Mucosa of stomach (tissue), 1 donor: Measurements from ENCODE around the gene VPS41.

Experiments
- H3K27me3 ChIP-seq: one replicate; pipeline ENCODE4 v1.7.0; 2013; ENCODE audit warnings: mild to moderate bottlenecking, low read length; ENCODE audit not compliant: control insufficient read depth, insufficient read depth
- H3K36me3 ChIP-seq: one replicate; pipeline ENCODE4 v1.7.0; 2013; ENCODE audit warnings: low read length; ENCODE audit not compliant: control insufficient read depth, insufficient read depth
- H3K4me1 ChIP-seq: one replicate; pipeline ENCODE4 v1.7.0; 2013; ENCODE audit warnings: mild to moderate bottlenecking, low read length; ENCODE audit not compliant: control insufficient read depth, insufficient read depth
- H3K4me3 ChIP-seq: one replicate; pipeline ENCODE4 v1.7.0; 2013; ENCODE audit warnings: low read length
- H3K9ac ChIP-seq: one replicate; pipeline ENCODE4 v1.7.0; 2013; ENCODE audit warnings: mild to moderate bottlenecking, low read length, moderate library complexity
- H3K9me3 ChIP-seq: one replicate; pipeline ENCODE4 v1.7.0; 2013; ENCODE audit warnings: mild to moderate bottlenecking, low read length, moderate library complexity; ENCODE audit not compliant: control insufficient read depth
- donor health status: Pancreatic carcinoma.

VPS41 gene

GRCh38 chr7:38825721-38826440, 83.1 kb downstream of the VPS41 start:
- no peaks in the 10 kb centered on the region for H3K36me3 ChIP-seq

GRCh38 chr7:38824948-38825347, 84.0 kb downstream of the VPS41 start:
- no peak overlapping the region for H3K4me3 ChIP-seq
- no peak overlapping the region for H3K9ac ChIP-seq
- H3K4me1 ChIP-seq = peaks cover 5% of the 10 kb centered on the region
- H3K9me3 ChIP-seq = no peaks in the 10 kb centered on the region
- H3K27me3 ChIP-seq = no peaks in the 10 kb centered on the region
- H3K36me3 ChIP-seq = no peaks in the 10 kb centered on the region

More at GRCh38 chr7:38825721-38826440, 83.1 kb downstream of the VPS41 start:
- Histone ChIP-seq H3K4me3 (no peak overlapping the region), H3K9me3 (no peaks in the 10 kb centered on the region), H3K9ac (no peak overlapping the region), H3K4me1 (peaks cover 9% of the 10 kb centered on the region), H3K27me3 (no peaks in the 10 kb centered on the region)

- Histone ChIP-seq H3K9me3 (no peaks in the 10 kb centered on the region), H3K36me3 (no peaks in the 10 kb centered on the region), H3K27me3 (no peaks in the 10 kb centered on the region)
Observed at GRCh38 chr7:38822549-38822948, 86.4 kb downstream of the VPS41 start.

DNA sequence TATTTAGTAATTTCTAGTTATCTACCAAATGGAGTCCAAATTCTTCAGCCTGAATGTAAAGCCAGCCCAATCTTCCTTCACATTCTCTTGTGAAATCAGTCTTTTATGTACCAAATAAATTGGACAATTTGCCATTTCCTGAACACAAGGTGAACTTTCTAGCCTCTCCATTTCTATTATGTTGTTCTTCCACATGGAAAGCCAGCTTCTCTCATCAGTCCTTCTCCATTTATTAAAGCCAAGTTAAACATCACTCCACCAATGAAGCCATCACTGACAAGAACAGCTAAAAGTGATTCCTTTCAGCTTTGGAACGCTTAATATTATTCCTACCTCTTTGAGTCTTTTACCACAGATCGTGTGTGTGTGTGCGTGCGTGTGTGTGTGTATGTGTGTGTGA, 88.4 kb downstream of the VPS41 start:
- Histone ChIP-seq H3K27me3 (no peaks in the 10 kb centered on the region), H3K4me3 (no peak overlapping the region), H3K36me3 (no peaks in the 10 kb centered on the region), H3K4me1 (no peaks in the 10 kb centered on the region), H3K9me3 (no peaks in the 10 kb centered on the region), H3K9ac (no peak overlapping the region)

More at GRCh38 chr7:38822549-38822948, 86.4 kb downstream of the VPS41 start:
- Histone ChIP-seq H3K4me1 (peaks cover 5% of the 10 kb centered on the region), H3K9ac (no peak overlapping the region), H3K4me3 (no peak overlapping the region)

GRCh38 chr7:38819463-38819862, 89.5 kb downstream of the VPS41 start:
- no peaks in the 10 kb centered on the region for H3K9me3 ChIP-seq
- H3K9ac ChIP-seq = no peak overlapping the region
- H3K27me3 ChIP-seq = no peaks in the 10 kb centered on the region
- no peaks in the 10 kb centered on the region for H3K4me1 ChIP-seq
- H3K36me3 ChIP-seq = no peaks in the 10 kb centered on the region
- no peak overlapping the region for H3K4me3 ChIP-seq

GRCh38 chr7:38817526-38817925, 91.5 kb downstream of the VPS41 start:
- no peaks in the 10 kb centered on the region for H3K27me3 ChIP-seq
- H3K4me3 ChIP-seq = no peak overlapping the region
- H3K9me3 ChIP-seq = no peaks in the 10 kb centered on the region
- H3K9ac ChIP-seq = no peak overlapping the region
- H3K4me1 ChIP-seq = no peaks in the 10 kb centered on the region
- H3K36me3 ChIP-seq = no peaks in the 10 kb centered on the region

GRCh38 chr7:38813768-38814167, 95.2 kb downstream of the VPS41 start:
- Histone ChIP-seq H3K4me3 (no peak overlapping the region), H3K9ac (no peak overlapping the region), H3K9me3 (no peaks in the 10 kb centered on the region), H3K36me3 (no peaks in the 10 kb centered on the region), H3K27me3 (no peaks in the 10 kb centered on the region), H3K4me1 (no peaks in the 10 kb centered on the region)

GRCh38 chr7:38806912-38807311, 102.1 kb downstream of the VPS41 start:
- no peak overlapping the region for H3K4me3 ChIP-seq
- no peaks in the 10 kb centered on the region for H3K36me3 ChIP-seq
- no peaks in the 10 kb centered on the region for H3K4me1 ChIP-seq
- no peaks in the 10 kb centered on the region for H3K27me3 ChIP-seq
- no peak overlapping the region for H3K9ac ChIP-seq
- no peaks in the 10 kb centered on the region for H3K9me3 ChIP-seq

DNA sequence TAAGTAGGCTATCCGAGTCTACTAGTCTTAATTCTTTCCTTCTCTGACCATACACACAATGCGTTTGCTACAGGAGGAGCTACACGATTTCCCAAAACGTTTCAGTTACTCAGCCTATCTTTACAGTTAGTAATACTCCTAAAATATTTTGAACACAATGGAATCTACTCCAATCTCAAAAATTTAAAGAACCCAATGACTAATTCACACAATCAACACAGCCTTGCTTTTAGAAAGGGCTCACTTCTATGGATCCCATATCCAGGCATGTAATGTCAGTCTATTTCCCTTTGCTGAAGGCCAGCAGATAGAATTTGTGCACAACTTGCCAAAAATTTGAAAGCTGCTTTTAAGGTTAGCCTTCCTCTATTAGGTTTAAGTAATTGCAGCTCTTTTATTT, 107.2 kb downstream of the VPS41 start:
- Histone ChIP-seq H3K4me1 (no peaks in the 10 kb centered on the region), H3K4me3 (no peak overlapping the region), H3K9ac (no peak overlapping the region), H3K27me3 (no peaks in the 10 kb centered on the region), H3K9me3 (no peaks in the 10 kb centered on the region), H3K36me3 (no peaks in the 10 kb centered on the region)

DNA sequence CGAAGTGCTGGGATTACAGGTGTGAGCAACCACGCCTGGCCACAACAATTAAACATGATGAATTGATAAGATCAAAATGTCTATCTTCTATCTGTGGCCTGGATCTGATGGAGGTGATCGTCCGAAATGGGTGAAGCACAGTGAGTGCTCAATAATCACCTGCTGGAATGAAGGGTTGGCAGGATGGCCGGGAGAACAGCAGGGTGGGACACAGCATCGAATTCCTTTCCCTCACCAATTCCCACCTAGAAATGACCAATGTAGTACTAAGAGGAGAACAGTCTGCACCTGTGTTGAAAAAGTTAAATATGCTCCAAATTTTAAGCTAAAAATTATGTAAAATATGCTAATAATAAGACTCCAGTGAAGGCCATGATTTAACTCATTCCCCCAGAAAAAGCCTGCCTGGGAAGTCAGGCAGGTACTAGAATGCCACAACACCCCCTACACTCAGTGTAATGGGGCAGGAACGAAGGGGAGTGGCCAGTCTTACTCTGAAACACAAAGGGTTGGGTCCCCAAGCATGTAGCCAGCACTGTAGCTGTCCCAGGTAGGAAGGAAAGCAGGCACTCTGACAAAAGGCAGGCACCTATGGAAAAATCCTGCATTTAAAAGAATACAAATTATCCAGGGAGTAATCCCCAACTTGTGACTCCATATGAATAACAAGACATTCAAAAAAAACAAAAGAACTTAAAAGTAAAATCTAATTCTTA, 110.3 kb downstream of the VPS41 start:
- H3K4me1 ChIP-seq = no peaks in the 10 kb centered on the region

DNA sequence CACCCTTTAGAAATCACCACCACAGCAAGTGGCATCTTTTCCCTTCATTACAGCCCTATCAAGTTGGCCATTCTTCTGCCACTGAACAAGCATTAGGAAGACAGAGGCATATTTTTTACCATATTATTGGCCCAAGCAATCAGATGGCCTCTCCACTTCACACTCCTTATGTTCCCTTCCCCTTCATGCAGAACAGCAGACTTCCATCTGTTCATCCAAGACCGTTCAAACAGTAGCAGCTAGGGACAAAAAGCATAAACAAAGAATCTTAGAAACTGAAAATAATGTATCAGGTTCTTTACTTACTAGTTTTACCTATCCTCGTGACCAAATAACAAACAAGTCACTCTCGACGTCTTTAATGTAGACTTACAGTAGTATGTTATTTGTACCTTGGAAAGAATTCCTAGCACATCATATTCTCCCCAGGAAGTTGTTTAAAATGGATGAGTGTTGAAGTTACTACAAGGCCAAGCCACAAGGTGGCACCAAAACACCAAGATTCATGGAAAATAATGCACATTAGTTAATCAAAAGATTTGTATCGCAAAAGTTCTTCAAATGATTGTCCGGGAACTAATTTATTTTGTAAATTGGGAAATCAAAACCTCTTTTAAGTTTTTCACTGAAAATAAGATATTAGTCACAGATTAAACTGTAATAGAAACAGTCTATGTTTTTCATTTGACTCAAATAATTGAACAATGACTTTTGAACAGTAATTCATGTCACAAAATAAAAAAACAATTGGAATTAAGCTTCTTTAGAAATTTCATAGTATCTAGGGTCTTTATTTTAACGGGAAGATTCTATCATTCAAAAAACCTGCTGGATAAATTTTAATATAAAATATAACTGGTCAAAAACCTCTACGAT, 112.1 kb downstream of the VPS41 start:
- no peaks in the 10 kb centered on the region for H3K27me3 ChIP-seq
- no peak overlapping the region for H3K9ac ChIP-seq
- no peaks in the 10 kb centered on the region for H3K4me1 ChIP-seq
- no peaks in the 10 kb centered on the region for H3K36me3 ChIP-seq
- no peak overlapping the region for H3K4me3 ChIP-seq
- no peaks in the 10 kb centered on the region for H3K9me3 ChIP-seq

More for the DNA sequence above, 110.3 kb downstream of the VPS41 start:
- H3K4me3 ChIP-seq = no peak overlapping the region
- no peaks in the 10 kb centered on the region for H3K9me3 ChIP-seq
- no peak overlapping the region for H3K9ac ChIP-seq
- no peaks in the 10 kb centered on the region for H3K36me3 ChIP-seq
- no peaks in the 10 kb centered on the region for H3K27me3 ChIP-seq

DNA sequence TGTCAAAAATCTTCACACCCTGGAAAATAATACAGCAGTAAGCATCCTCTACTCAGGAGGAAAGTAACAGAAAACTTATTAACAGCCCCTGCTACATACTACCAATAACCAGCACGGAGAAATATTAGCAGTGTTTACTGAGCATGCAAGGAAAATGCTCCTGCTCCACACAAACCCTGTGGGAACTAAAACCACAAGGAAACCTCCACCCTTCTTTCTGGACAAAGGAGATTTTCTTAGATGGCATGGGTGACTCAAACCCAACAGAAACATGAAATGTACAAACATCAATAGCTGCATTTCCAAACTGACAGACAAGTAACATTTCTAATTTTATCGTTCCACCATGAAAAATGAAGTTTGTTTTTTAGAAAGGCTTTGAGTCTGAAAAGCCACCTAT, 113.4 kb downstream of the VPS41 start:
- no peaks in the 10 kb centered on the region for H3K4me1 ChIP-seq
- no peaks in the 10 kb centered on the region for H3K36me3 ChIP-seq
- no peaks in the 10 kb centered on the region for H3K27me3 ChIP-seq
- H3K4me3 ChIP-seq = no peak overlapping the region
- H3K9ac ChIP-seq = no peak overlapping the region
- no peaks in the 10 kb centered on the region for H3K9me3 ChIP-seq
